Neural crest cell (in vitro differentiated cells): ENCODE results near the gene FTSJ3. TPM values are rescaled to one million over a fixed set of nuclear protein-coding genes. Genes with fewer than 3 reads are reported as not detected.

Experiments
- DNase-seq: peaks from one replicate; pipeline ENCODE4 v3.0.0; 2021; ENCODE audit warnings: low read depth, mixed read lengths, low spot score
- H3K27ac Mint-ChIP-seq: one replicate; pipeline ENCODE4 v1.8.0; 2021; ENCODE audit warnings: mild to moderate bottlenecking, mixed read lengths; ENCODE audit not compliant: unreplicated experiment
- H3K27me3 Mint-ChIP-seq: 2 replicates; pipeline ENCODE4 v1.8.0; 2021; ENCODE audit warnings: low read depth, mild to moderate bottlenecking, mixed read lengths
- H3K36me3 Mint-ChIP-seq: 2 replicates; pipeline ENCODE4 v1.8.0; 2021; ENCODE audit warnings: low read depth, mild to moderate bottlenecking, mixed read lengths
- H3K4me1 Mint-ChIP-seq: 2 replicates; pipeline ENCODE4 v1.8.0; 2021; ENCODE audit warnings: mixed read lengths
- H3K4me3 Mint-ChIP-seq: one replicate; pipeline ENCODE4 v1.8.0; 2021; ENCODE audit warnings: mild to moderate bottlenecking, mixed read lengths
- H3K9me3 Mint-ChIP-seq: 2 replicates; pipeline ENCODE4 v1.8.0; 2021; ENCODE audit warnings: mixed read lengths
- total RNA-seq: library from RNA; stranded (reverse); gene quantifications from 2 replicates; pipeline ENCODE4 v1.2.1, GENCODE V29; 2021
- TF ChIP-seq, protein P1 (sequence below): fragments of 200-600 bp; sonication (generic); conservative IDR thresholded peaks from 2 replicates; pipeline ENCODE4 v1.5.0; 2021; ENCODE audit warnings: antibody characterized with exemption, mild to moderate bottlenecking

FTSJ3 gene
- total RNA-seq, 1 donor from 2014 or later, result 57.4 TPM

DNA sequence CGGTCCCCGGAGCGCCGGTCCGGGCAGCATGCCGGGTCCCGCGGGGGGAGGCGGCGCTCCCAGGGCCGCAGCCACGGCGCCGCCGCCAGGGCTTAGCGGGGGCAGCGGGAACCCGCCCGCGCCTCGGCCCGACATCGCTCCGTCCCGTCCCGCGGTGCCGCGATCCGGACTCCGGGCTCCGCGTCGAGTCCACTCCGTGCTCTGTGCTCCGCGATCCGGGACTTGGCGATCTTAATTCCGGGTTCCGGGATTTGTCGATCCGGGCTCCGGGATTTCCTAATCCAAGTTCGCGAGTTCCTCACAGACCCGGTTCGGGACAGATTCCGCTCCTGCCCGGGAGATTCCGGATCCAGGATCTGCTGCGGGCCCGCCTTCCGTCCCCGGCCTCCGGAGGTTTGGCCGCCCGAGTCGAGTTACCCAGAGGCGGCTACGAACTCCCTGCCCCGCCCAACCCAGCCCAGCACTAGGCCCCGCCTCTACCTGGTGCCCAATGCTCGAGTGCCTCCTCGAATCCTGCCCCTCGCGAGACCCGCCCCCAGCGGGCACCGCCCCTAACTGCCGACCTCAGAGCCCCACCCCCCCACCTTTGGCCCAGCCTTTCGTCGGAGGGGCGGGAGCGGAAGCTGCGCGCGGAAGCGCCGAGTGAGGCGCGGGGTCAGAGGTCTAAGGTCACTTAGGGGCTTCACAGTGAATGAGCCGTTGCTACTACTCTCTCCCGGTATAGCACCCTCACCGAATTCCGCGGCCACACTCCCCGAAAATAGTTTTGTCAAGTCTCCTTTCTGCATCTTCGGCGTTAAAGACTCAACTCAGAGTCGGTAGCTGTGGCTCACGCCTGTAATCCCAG, 15.3 kb upstream of the FTSJ3 start, which contains the start of gene SMARCD2:
Gene SMARCD2, minus strand, starts transcription at position 146 of the 847 bp plus-strand sequence. Its CDS starts 11 bp downstream, at position 135.
- no peaks in the 10 kb centered on the region for H3K9me3 Mint-ChIP-seq
- peaks cover 35% of the 10 kb centered on the region for H3K4me1 Mint-ChIP-seq
- peak; percentile 97 for DNase-seq
- H3K4me3 Mint-ChIP-seq, result peak within 1 kb of the TSS; percentile 99
- no peaks in the 10 kb centered on the region for H3K27me3 Mint-ChIP-seq
- peak within 1 kb of the TSS; percentile 98 for H3K27ac Mint-ChIP-seq
- peaks cover under 1% of the 10 kb centered on the region for H3K36me3 Mint-ChIP-seq
- TF ChIP-seq, protein P1, sequence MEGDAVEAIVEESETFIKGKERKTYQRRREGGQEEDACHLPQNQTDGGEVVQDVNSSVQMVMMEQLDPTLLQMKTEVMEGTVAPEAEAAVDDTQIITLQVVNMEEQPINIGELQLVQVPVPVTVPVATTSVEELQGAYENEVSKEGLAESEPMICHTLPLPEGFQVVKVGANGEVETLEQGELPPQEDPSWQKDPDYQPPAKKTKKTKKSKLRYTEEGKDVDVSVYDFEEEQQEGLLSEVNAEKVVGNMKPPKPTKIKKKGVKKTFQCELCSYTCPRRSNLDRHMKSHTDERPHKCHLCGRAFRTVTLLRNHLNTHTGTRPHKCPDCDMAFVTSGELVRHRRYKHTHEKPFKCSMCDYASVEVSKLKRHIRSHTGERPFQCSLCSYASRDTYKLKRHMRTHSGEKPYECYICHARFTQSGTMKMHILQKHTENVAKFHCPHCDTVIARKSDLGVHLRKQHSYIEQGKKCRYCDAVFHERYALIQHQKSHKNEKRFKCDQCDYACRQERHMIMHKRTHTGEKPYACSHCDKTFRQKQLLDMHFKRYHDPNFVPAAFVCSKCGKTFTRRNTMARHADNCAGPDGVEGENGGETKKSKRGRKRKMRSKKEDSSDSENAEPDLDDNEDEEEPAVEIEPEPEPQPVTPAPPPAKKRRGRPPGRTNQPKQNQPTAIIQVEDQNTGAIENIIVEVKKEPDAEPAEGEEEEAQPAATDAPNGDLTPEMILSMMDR, result no peak

DNA sequence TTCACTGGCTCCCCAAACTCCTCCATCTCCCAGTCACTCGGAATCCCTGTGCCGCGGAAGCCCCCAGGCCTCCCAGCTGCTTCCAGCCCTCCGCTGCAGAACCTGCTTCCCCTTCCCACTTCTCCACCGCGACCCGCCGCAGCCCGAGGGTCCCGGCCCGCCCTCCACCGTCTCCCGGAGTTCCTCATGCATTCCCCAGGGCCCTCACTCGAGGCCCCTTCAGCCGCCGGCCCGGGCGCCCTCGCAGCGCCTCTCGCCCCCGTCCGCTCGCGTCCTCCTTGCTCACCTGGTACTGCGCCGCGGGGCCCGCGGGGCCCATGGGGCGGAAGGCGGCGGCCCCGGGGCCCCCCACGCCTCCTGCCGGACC, 14.7 kb upstream of the FTSJ3 start:
- H3K4me3 Mint-ChIP-seq, result peak overlapping the region; percentile 99
- H3K9me3 Mint-ChIP-seq, result no peaks in the 10 kb centered on the region
- TF ChIP-seq, protein P1, result no peak
- peaks cover 35% of the 10 kb centered on the region for H3K4me1 Mint-ChIP-seq
- peak; percentile 37 for DNase-seq
- peak overlapping the region; percentile 98 for H3K27ac Mint-ChIP-seq
- H3K36me3 Mint-ChIP-seq, result no peaks in the 10 kb centered on the region
- no peaks in the 10 kb centered on the region for H3K27me3 Mint-ChIP-seq

DNA sequence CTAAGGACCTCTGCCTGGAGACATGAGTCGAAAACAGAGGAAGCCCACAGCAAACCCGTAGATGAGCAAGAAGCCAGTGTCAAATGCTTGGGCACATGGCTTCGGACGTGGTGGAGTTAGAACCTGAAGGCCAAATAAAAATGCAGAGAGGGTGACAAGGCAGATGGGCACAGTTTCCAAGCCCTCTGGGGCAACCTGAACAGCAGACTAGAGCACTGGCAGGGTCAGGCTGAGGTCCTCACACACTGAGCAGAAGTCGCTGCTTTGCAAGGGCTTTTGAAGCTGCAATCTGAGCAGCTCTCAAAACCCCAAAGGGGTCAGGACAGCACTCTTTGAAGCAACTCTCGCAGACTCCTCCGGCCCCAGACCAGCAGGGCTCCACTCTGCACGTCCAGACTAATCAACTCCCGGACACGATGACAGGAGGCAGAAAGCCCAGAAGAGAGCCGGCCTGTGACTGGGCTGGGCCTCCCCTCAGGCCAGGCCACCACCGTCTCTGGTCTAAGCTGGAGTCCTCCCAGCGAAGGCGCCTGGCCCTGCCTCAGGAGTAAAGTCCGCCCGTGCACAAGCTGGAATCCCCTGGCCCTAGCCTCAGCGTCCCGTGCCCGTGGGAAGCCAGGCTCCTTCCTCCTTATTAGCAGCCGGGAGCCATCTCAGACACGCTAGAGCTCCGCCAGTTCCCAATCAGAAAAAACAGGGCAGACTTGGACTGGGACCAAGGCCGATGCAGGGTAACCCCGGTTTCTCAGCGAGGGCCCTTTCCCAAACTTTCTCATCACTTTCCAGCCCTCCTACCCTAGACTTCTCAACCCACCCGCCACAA, 14.1 kb upstream of the FTSJ3 start:
- TF ChIP-seq, protein P1, result no peak
- DNase-seq, result peak; percentile 25
- H3K4me1 Mint-ChIP-seq, result peaks cover 35% of the 10 kb centered on the region
- H3K36me3 Mint-ChIP-seq, result no peaks in the 10 kb centered on the region
- H3K9me3 Mint-ChIP-seq, result no peaks in the 10 kb centered on the region
- H3K4me3 Mint-ChIP-seq, result peak overlapping the region; percentile 99
- H3K27ac Mint-ChIP-seq, result peak overlapping the region; percentile 98
- H3K27me3 Mint-ChIP-seq, result no peaks in the 10 kb centered on the region

DNA sequence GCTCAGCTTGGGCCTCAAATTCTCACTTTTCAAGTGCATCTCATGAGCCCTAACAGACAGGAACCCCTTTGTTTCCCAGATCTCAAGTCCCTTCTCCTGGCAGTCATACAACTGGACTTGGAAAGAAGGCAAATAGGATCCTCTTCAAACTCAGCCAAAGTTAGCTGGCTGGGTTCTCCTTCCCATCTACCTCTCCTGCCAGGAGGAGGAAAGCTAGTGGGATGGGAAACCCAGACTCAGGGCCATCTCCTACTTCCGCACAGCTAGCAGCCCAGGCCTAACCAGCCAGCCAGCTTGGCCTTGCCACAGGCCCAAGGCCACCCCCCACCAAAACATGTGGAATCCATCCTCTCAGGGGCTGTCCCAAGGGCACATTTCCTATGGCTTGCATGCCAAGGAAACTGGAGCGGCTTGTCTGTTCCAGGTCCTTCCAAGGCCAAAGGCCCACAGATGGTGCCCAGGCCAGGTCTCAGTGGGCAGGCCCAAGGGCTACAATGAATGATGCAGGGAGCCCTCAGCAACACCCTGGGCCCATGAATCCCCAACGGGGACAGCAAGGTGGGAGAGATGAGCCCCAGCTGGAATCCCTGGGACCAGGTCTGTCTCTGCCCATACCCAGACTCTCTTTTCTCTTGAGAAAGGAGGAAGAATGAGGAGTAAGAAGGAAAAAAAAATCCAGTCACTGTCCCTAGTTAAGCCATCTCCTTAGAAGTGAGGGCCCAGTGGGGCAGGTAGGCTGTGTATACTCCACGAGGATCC, 13.3 kb upstream of the FTSJ3 start:
- peak overlapping the region; percentile 81 for H3K27ac Mint-ChIP-seq
- H3K4me1 Mint-ChIP-seq, result peaks cover 35% of the 10 kb centered on the region
- peak overlapping the region; percentile 99 for H3K4me3 Mint-ChIP-seq
- H3K36me3 Mint-ChIP-seq, result no peaks in the 10 kb centered on the region
- no peaks in the 10 kb centered on the region for H3K27me3 Mint-ChIP-seq
- no peak for DNase-seq
- TF ChIP-seq, protein P1, result no peak
- no peaks in the 10 kb centered on the region for H3K9me3 Mint-ChIP-seq

DNA sequence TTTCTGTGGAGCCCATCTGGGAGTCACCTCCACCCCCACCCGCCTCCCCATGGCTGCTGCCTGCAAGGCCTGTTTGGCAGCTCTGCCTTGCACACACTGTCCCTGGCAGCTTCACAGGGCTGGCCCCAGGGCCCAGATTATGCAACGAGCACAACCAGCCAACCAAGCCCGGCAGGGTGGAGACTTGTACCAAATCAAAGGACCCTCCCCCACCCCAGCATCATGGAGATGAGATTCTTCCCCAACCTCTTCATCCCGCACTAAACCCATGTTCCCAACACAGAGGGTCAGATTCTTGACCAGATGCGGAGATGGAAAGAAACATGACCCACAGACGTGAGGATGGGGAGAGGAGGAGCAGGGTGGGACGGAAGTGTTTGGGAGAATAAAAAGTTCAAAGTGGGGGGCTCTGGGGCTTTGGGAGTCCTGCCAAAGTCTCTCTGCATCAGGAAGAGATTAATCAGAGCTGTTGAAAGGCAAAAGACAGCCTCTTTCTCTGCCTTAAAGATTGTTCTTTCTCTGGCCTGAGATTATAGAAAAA, 11.2 kb upstream of the FTSJ3 start:
- H3K27ac Mint-ChIP-seq, result peak overlapping the region; percentile 16
- H3K27me3 Mint-ChIP-seq, result no peaks in the 10 kb centered on the region
- no peaks in the 10 kb centered on the region for H3K9me3 Mint-ChIP-seq
- H3K36me3 Mint-ChIP-seq, result peaks cover 2% of the 10 kb centered on the region
- peak overlapping the region; percentile 15 for H3K4me3 Mint-ChIP-seq
- DNase-seq, result no peak
- TF ChIP-seq, protein P1, result no peak
- peaks cover 30% of the 10 kb centered on the region for H3K4me1 Mint-ChIP-seq
